ENCODE results near the gene C6orf163.

C6orf163 gene

DNA sequence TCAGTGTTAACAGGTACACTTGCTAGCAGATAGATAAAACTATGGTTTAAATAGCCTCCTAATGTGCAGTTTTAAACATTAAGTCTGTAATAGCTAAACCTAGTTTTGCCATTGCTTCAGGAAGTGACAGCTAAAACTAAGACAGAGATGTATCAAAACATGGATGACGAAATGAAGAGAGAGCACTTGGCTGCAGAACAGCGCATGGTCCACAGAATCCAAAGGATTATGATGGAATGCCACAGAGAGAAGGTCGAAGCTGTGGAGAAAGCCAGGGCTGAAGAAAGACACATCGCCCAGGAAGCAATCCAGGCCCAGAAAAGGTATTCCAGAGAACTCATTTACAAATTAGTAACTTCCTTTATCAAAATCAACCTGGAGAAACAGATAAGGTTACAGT lies 11.6 kb downstream of the C6orf163 start:
- no peaks in the 10 kb centered on the region for H3K4me1 ChIP-seq (ENCODE audit: insufficient read depth, insufficient read length)

DNA sequence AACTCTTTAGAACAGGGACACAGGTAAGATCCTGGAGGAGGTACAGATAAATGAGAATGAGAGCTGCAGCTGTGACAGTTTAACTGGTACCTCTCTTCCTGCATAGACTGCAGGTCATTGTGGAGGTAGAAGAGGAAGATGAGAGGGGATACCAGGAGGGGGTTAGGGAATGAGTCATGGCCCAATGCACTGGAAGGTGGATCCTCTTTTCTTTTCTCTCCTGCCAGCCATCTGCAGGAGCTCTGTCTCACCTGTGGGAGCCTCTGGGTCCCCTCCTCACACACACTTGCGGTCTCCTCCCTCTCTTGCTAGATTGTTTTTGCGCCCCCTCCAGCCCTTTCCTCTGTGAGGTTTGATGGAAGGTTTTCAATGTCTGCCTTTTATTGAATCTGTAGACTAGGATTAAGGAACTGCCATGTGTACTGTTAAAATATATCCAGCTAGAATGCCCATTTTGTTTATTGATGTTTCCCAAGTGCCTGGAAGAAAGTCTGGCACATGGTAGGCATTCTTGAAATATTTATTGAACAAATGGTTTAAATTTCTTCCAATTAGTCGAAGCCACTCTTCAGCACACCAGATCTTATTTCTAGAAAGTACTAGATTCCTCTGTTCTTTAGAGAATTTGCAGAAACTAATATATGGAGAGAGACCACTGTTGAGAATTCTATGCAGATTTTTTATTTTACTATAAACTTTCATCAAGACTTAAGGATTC lies 13.0 kb downstream of the C6orf163 start:
- Histone ChIP-seq H3K36me3 (ENCODE audit: insufficient read depth, insufficient read length, low read length) (no peaks in the 10 kb centered on the region), H3K9me3 (ENCODE audit: insufficient read depth, low read length) (no peaks in the 10 kb centered on the region), H3K4me3 (ENCODE audit: insufficient read length, low read depth) (no peak overlapping the region), H3K4me1 (ENCODE audit: insufficient read depth, insufficient read length) (no peaks in the 10 kb centered on the region), H3K9ac (ENCODE audit: insufficient read length, low read depth) (no peak overlapping the region), H3K27me3 (ENCODE audit: insufficient read depth, insufficient read length) (no peaks in the 10 kb centered on the region)
- TF ChIP-seq YY1 (IDR thresholded peaks at IDR 0.05; ENCODE audit: insufficient read depth, insufficient read length) (no peak), ZNF274 (IDR thresholded peaks at IDR 0.05; ENCODE audit: low read depth, low read length) (no peak), SUZ12 (IDR thresholded peaks at IDR 0.05; ENCODE audit: extremely low read depth, insufficient read depth, insufficient read length) (no peak)
- no peak for DNase-seq (ENCODE audit: low read depth, low spot score)

More for the DNA sequence above, 11.6 kb downstream of the C6orf163 start:
- TF ChIP-seq ZNF274 (IDR thresholded peaks at IDR 0.05; ENCODE audit: low read depth, low read length) (no peak), SUZ12 (IDR thresholded peaks at IDR 0.05; ENCODE audit: extremely low read depth, insufficient read depth, insufficient read length) (no peak), YY1 (IDR thresholded peaks at IDR 0.05; ENCODE audit: insufficient read depth, insufficient read length) (no peak)
- DNase-seq (ENCODE audit: low read depth, low spot score) = no peak
- Histone ChIP-seq H3K4me3 (ENCODE audit: insufficient read length, low read depth) (no peak overlapping the region), H3K9me3 (ENCODE audit: insufficient read depth, low read length) (no peaks in the 10 kb centered on the region), H3K9ac (ENCODE audit: insufficient read length, low read depth) (no peak overlapping the region), H3K27me3 (ENCODE audit: insufficient read depth, insufficient read length) (no peaks in the 10 kb centered on the region), H3K36me3 (ENCODE audit: insufficient read depth, insufficient read length, low read length) (no peaks in the 10 kb centered on the region)

DNA sequence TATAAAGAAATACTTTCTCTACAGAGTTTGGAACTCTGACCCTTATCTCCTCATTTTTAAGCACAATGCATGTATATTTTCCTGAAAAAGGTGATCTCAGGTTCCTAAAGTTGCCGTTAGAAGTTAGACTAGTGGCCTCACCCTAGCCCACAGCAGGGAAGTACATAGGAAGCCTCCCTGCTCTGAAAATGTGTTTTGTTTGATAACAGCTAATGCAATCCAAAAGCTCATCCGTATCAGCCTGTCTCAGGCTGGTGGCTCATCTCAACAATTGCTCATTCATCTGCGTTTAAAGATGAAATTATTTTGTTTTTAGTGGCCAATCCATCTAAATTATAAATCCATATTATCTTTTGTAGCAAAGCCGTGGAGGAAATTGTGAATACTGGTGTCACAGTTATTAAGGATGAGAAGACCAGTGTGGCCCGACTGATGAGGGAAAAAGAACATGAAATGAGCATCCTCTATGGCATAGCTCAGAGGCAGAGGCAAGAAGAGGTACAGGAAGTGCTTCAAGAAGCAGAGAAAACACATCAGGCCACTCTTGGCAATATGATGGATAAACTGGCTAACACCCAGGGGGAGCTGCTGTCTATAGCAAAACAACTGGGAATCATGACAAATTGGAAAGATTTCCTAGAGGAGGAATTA lies 20.1 kb downstream of the C6orf163 start:
- TF ChIP-seq SUZ12 (IDR thresholded peaks at IDR 0.05; ENCODE audit: extremely low read depth, insufficient read depth, insufficient read length) (no peak), YY1 (IDR thresholded peaks at IDR 0.05; ENCODE audit: insufficient read depth, insufficient read length) (no peak), ZNF274 (IDR thresholded peaks at IDR 0.05; ENCODE audit: low read depth, low read length) (no peak)

DNA sequence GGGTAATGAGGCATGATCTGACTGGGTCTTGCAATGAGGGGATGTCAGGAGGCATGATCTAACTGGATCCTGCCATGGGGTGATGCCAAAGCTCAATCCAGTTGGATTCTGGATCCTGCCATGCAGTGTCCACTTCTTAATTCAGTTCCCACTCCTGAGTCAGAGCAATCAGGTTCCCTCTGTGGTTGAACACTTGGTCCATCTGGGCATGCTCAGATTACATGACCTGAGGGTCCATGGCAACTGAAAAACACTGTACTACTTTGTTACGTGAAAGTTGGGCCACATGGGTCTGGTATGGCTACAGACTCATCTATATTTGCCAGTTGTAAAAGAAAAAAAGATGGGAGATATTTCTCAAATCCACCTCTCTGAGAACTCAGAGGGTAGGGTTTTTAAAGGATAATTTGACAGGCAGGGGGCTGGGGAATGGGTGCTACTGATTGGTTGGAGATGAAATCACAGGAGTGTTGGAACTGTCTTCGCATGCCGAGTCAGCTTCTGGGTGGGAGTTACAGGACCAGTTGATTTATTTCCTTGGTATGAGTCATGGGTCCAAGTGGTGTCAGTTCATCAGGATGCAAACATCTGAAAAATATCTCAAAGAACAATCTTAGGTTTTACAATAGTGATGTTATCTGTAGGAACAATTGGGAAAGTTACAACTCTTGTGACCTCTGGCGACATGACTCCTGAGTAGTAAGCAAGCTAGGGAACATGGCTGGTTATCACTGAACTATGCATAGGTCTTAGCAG lies 21.6 kb downstream of the C6orf163 start:
- DNase-seq (ENCODE audit: low read depth, low spot score) = no peak

More for the DNA sequence above, 20.1 kb downstream of the C6orf163 start:
- H3K36me3 ChIP-seq (ENCODE audit: insufficient read depth, insufficient read length, low read length) = no peaks in the 10 kb centered on the region
- no peaks in the 10 kb centered on the region for H3K4me1 ChIP-seq (ENCODE audit: insufficient read depth, insufficient read length)
- H3K4me3 ChIP-seq (ENCODE audit: insufficient read length, low read depth) = no peak overlapping the region
- H3K9ac ChIP-seq (ENCODE audit: insufficient read length, low read depth) = no peak overlapping the region
- no peaks in the 10 kb centered on the region for H3K27me3 ChIP-seq (ENCODE audit: insufficient read depth, insufficient read length)
- peaks cover 23% of the 10 kb centered on the region; the same call in 1 of the 2 replicates for H3K9me3 ChIP-seq (ENCODE audit: insufficient read depth, low read length)
- DNase-seq (ENCODE audit: low read depth, low spot score) = no peak

DNA sequence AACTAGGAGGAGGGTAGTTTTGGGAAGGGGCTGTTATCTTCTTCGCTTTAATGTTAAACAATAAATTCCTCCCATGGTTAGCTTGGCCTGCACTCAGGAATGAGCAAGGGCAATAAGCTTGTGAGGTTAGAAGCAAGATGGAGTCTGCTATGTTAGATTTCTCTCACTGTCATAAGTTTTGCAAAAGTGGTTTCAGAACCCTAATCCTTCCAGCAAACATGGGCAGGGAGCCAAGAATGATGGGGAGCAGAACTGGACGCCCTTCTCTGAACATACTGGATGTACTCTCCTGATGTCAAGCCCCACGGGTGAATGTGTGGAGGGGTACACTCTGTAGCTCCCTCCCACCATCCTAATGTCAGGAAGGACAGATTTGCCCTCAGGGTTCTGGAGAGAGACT lies 22.3 kb downstream of the C6orf163 start:
- Histone ChIP-seq H3K27me3 (ENCODE audit: insufficient read depth, insufficient read length) (no peaks in the 10 kb centered on the region), H3K4me3 (ENCODE audit: insufficient read length, low read depth) (no peak overlapping the region), H3K9me3 (ENCODE audit: insufficient read depth, low read length) (peaks cover 25% of the 10 kb centered on the region; the same call in 1 of the 2 replicates), H3K36me3 (ENCODE audit: insufficient read depth, insufficient read length, low read length) (no peaks in the 10 kb centered on the region), H3K4me1 (ENCODE audit: insufficient read depth, insufficient read length) (no peaks in the 10 kb centered on the region), H3K9ac (ENCODE audit: insufficient read length, low read depth) (no peak overlapping the region)
- no peak for DNase-seq (ENCODE audit: low read depth, low spot score)
- TF ChIP-seq SUZ12 (IDR thresholded peaks at IDR 0.05; ENCODE audit: extremely low read depth, insufficient read depth, insufficient read length) (no peak), YY1 (IDR thresholded peaks at IDR 0.05; ENCODE audit: insufficient read depth, insufficient read length) (no peak), ZNF274 (IDR thresholded peaks at IDR 0.05; ENCODE audit: low read depth, low read length) (no peak)

More for the DNA sequence above, 21.6 kb downstream of the C6orf163 start:
- Histone ChIP-seq H3K9me3 (ENCODE audit: insufficient read depth, low read length) (peaks cover 25% of the 10 kb centered on the region; the same call in 1 of the 2 replicates), H3K4me1 (ENCODE audit: insufficient read depth, insufficient read length) (no peaks in the 10 kb centered on the region), H3K36me3 (ENCODE audit: insufficient read depth, insufficient read length, low read length) (no peaks in the 10 kb centered on the region), H3K9ac (ENCODE audit: insufficient read length, low read depth) (no peak overlapping the region), H3K27me3 (ENCODE audit: insufficient read depth, insufficient read length) (no peaks in the 10 kb centered on the region), H3K4me3 (ENCODE audit: insufficient read length, low read depth) (no peak overlapping the region)
- TF ChIP-seq YY1 (IDR thresholded peaks at IDR 0.05; ENCODE audit: insufficient read depth, insufficient read length) = no peak
- no peak for TF ChIP-seq SUZ12 (IDR thresholded peaks at IDR 0.05; ENCODE audit: extremely low read depth, insufficient read depth, insufficient read length)
- no peak for TF ChIP-seq ZNF274 (IDR thresholded peaks at IDR 0.05; ENCODE audit: low read depth, low read length)

DNA sequence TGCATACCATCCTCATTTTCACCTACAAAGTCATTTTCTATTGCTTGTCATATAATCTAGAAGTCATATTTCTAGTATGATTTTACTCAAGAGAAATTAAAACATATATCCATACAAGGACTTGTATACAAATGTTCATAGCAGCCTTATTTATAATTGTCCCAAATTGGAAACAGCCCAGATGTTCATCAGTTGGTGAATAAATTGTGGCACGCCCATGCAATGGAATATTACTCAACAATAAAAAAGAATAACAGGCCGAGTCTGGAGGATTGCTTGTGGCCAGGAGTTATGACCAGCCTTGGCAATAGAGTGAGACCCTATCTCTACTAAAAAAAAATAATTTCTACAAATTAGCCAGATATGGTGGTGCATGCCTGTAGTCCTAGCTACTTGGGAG lies 28.8 kb downstream of the C6orf163 start:
- no peak for TF ChIP-seq SUZ12 (IDR thresholded peaks at IDR 0.05; ENCODE audit: extremely low read depth, insufficient read depth, insufficient read length)
- TF ChIP-seq YY1 (IDR thresholded peaks at IDR 0.05; ENCODE audit: insufficient read depth, insufficient read length) = no peak
- no peak for TF ChIP-seq ZNF274 (IDR thresholded peaks at IDR 0.05; ENCODE audit: low read depth, low read length)
- Histone ChIP-seq H3K27me3 (ENCODE audit: insufficient read depth, insufficient read length) (no peaks in the 10 kb centered on the region), H3K36me3 (ENCODE audit: insufficient read depth, insufficient read length, low read length) (no peaks in the 10 kb centered on the region), H3K4me1 (ENCODE audit: insufficient read depth, insufficient read length) (no peaks in the 10 kb centered on the region), H3K9ac (ENCODE audit: insufficient read length, low read depth) (no peak overlapping the region), H3K9me3 (ENCODE audit: insufficient read depth, low read length) (peaks cover 14% of the 10 kb centered on the region; the same call in 1 of the 2 replicates), H3K4me3 (ENCODE audit: insufficient read length, low read depth) (no peak overlapping the region)
- no peak for DNase-seq (ENCODE audit: low read depth, low spot score)

All from NT2/D1 (cell line).